A549 (cell line): Measurements from ENCODE around the gene TMPRSS11F.

Source experiments
- CEBPB ChIP-seq, 2 experiments: fragments of >200 bp in 1 of 2; sonication (Bioruptor Twin) in 1 of 2; formaldehyde crosslinking in 1 of 2; IDR thresholded peaks; 2 replicates each; pipeline ENCODE4 v1.6.1; 2012 to 2016
- HDAC2 ChIP-seq: fragments of 200-600 bp; sonication (generic); IDR thresholded peaks from 2 replicates; pipeline ENCODE4 v1.6.1; 2016
- HOXA7 ChIP-seq: fragments of 250-450 bp; sonication (Bioruptor Pico); IDR thresholded peaks from 2 replicates; pipeline ENCODE4 v1.5.0; 2020; ENCODE audit warnings: mild to moderate bottlenecking, moderate library complexity
- ZFP36 ChIP-seq: fragments of 450-650 bp; IDR thresholded peaks from 2 replicates; pipeline ENCODE4 v1.6.1; 2014; ENCODE audit warnings: borderline replicate concordance; ENCODE audit not compliant: partially characterized antibody
- ZNF302 ChIP-seq: fragments of 250-450 bp; sonication (Bioruptor Pico); IDR thresholded peaks from 2 replicates; pipeline ENCODE4 v1.9.0; 2021; ENCODE audit warnings: inconsistent platforms, mild to moderate bottlenecking, moderate library complexity

- TF ChIP-seq ZNF302 (CRISPR knock-in tag) (no peak), HDAC2 (no peak), CEBPB (IDR thresholded peaks at IDR 0.05) (no peak), ZFP36 (no peak), HOXA7 (no peak)
These were observed 12.2 kb upstream of the TMPRSS11F start for GRCh38 chr4:68141852-68142251.
